ENCODE measurements around the gene QSOX1.

- TF ChIP-seq CTCF (conservative IDR thresholded peaks at IDR 0.05; ENCODE audit: low read depth, low read length), result no peak
- TF ChIP-seq POLR2A (IDR thresholded peaks at IDR 0.05; ENCODE audit: low read depth, low read length), result no peak
- no peak for TF ChIP-seq ELK1 (IDR thresholded peaks at IDR 0.05; ENCODE audit: borderline replicate concordance, low read depth, low read length)
- no peak for TF ChIP-seq MAZ (IDR thresholded peaks at IDR 0.05; ENCODE audit: borderline replicate concordance, low read depth, low read length)
- no peak for TF ChIP-seq USF2 (IDR thresholded peaks at IDR 0.05; ENCODE audit: low read depth, low read length)
- TF ChIP-seq CEBPB (IDR thresholded peaks at IDR 0.05; ENCODE audit: low read depth, low read length), result no peak
- no peak for TF ChIP-seq RAD21 (IDR thresholded peaks at IDR 0.05; ENCODE audit: low read length)
- no peak for TF ChIP-seq FOS (IDR thresholded peaks at IDR 0.05; ENCODE audit: low read depth, low read length)
Measured at GRCh38 chr1:180235502-180236239, 81.0 kb downstream of the QSOX1 start.
